Measurements from ENCODE around the gene ASPN. TPM values are rescaled to one million over a fixed set of nuclear protein-coding genes. Genes with fewer than 3 reads are reported as not detected.

Gene ASPN
- total and polyA plus RNA-seq, 4 donors: 6.4 to 11.4 (median 6.9) TPM

DNA sequence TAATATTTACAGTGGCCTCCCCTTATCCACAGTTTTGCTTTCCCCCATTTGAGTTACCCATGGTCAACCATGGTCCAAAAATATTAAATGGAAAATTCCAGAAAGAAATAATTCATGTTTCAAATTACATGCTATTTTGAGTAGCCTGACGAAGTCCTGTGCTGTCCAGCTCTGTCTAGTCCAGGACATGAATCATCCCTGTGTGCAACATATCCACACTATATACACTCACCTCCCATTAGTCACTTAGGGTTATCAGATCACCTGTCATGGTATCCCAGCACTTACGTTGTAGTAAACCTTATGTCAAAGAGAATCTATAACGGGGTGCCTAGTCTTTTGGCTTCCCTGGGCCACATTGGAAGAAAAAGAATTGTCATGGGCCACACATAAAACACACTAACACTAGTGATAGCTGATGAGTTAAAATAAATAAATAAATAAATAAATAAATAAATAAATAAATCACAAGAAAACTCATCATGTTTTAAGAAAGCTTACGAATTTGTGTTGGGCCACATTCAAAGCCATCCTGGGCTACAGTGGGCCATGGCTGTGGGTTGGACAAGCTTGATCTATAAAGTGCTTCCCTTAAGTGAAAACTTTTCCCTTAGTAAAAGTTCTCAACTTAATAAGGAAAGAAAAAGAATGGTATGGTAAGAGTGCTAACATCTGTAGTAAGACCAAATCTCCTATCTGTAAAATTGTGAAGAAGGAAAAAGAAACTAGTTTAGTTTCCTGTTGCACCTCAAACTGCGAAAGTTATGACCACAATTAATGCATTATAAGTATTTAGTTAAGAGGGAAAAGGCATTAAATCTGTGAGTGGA lies 42.2 kb downstream of the ASPN start:
- WGBS: 91% methylated on average over 5 of the region's 5 CpGs

DNA sequence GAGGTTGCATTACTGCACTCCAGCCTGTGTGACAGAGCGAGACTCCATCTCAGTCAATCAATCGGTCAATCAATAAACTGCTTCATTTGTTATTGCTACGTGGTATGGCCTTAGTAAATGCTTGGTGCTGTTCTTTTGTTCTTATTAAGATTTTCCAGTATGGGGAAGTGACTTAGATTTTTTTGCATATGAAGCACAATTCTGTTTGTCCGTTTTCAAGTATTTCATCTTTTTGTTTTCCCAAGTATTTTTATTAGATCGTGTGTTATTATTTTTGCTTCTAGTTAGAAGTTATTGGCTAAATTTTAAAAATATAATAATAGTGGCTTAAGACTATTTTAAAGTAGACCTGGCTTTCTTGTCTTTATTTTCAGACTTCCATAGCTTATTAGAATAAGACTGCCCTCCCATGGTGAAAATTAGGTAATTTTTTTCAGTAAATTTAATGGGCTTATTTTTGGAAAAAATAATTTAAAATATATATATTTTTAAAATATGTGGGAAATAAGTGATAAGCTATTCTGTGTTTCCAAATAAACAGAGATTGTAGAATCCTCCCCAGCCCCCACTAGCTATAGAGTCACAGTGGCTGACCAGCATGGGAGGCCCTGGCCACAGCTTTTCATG lies 43.3 kb downstream of the ASPN start:
- no peaks in the 10 kb centered on the region for H3K27me3 ChIP-seq (ENCODE audit: control insufficient read depth in 4 of 4, insufficient read depth in 4 of 4, low read length in 3 of 4)
- no peak overlapping the region for H3K4me3 ChIP-seq (ENCODE audit: low read depth in 1 of 3, low read length in 3 of 3)
- WGBS: 74% methylated on average over 5 of the region's 5 CpGs
- TF ChIP-seq FOXA2 (IDR thresholded peaks at IDR 0.05) (no peak), SP1 (IDR thresholded peaks at IDR 0.05) (no peak), RAD21 (IDR thresholded peaks at IDR 0.05) (peak; percentile 73 to 74)
- TF ChIP-seq, protein P1, sequence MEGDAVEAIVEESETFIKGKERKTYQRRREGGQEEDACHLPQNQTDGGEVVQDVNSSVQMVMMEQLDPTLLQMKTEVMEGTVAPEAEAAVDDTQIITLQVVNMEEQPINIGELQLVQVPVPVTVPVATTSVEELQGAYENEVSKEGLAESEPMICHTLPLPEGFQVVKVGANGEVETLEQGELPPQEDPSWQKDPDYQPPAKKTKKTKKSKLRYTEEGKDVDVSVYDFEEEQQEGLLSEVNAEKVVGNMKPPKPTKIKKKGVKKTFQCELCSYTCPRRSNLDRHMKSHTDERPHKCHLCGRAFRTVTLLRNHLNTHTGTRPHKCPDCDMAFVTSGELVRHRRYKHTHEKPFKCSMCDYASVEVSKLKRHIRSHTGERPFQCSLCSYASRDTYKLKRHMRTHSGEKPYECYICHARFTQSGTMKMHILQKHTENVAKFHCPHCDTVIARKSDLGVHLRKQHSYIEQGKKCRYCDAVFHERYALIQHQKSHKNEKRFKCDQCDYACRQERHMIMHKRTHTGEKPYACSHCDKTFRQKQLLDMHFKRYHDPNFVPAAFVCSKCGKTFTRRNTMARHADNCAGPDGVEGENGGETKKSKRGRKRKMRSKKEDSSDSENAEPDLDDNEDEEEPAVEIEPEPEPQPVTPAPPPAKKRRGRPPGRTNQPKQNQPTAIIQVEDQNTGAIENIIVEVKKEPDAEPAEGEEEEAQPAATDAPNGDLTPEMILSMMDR (IDR thresholded peaks at IDR 0.05; ENCODE audit: low read depth, low read length, missing input control): peak; percentile 28
- TF ChIP-seq, protein P2, sequence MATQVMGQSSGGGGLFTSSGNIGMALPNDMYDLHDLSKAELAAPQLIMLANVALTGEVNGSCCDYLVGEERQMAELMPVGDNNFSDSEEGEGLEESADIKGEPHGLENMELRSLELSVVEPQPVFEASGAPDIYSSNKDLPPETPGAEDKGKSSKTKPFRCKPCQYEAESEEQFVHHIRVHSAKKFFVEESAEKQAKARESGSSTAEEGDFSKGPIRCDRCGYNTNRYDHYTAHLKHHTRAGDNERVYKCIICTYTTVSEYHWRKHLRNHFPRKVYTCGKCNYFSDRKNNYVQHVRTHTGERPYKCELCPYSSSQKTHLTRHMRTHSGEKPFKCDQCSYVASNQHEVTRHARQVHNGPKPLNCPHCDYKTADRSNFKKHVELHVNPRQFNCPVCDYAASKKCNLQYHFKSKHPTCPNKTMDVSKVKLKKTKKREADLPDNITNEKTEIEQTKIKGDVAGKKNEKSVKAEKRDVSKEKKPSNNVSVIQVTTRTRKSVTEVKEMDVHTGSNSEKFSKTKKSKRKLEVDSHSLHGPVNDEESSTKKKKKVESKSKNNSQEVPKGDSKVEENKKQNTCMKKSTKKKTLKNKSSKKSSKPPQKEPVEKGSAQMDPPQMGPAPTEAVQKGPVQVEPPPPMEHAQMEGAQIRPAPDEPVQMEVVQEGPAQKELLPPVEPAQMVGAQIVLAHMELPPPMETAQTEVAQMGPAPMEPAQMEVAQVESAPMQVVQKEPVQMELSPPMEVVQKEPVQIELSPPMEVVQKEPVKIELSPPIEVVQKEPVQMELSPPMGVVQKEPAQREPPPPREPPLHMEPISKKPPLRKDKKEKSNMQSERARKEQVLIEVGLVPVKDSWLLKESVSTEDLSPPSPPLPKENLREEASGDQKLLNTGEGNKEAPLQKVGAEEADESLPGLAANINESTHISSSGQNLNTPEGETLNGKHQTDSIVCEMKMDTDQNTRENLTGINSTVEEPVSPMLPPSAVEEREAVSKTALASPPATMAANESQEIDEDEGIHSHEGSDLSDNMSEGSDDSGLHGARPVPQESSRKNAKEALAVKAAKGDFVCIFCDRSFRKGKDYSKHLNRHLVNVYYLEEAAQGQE (IDR thresholded peaks at IDR 0.05): no peak
- no peak for DNase-seq (ENCODE audit: low spot score)
- H3K9ac ChIP-seq (ENCODE audit: low read depth in 1 of 2, low read length in 2 of 2): no peak overlapping the region
- H3K27ac ChIP-seq (ENCODE audit: low read depth in 1 of 2, low read length in 2 of 2): no peak overlapping the region
- H3K4me1 ChIP-seq (ENCODE audit: control insufficient read depth in 4 of 4, insufficient read depth in 4 of 4, low read length in 3 of 4): no peaks in the 10 kb centered on the region
- no peaks in the 10 kb centered on the region for H3K9me3 ChIP-seq (ENCODE audit: control insufficient read depth in 4 of 4, low read length in 3 of 4)
- no peaks in the 10 kb centered on the region for H3K36me3 ChIP-seq (ENCODE audit: control insufficient read depth in 4 of 4, insufficient read depth in 3 of 4, low read depth in 1 of 4, low read length in 3 of 4)

More for the DNA sequence above, 42.2 kb downstream of the ASPN start:
- H3K4me3 ChIP-seq (ENCODE audit: low read depth in 1 of 3, low read length in 3 of 3): no peak overlapping the region
- no peak for DNase-seq (ENCODE audit: low spot score)
- H3K9ac ChIP-seq (ENCODE audit: low read depth in 1 of 2, low read length in 2 of 2): no peak overlapping the region
- H3K27ac ChIP-seq (ENCODE audit: low read depth in 1 of 2, low read length in 2 of 2): no peak overlapping the region
- H3K27me3 ChIP-seq (ENCODE audit: control insufficient read depth in 4 of 4, insufficient read depth in 4 of 4, low read length in 3 of 4): no peaks in the 10 kb centered on the region
- no peaks in the 10 kb centered on the region for H3K9me3 ChIP-seq (ENCODE audit: control insufficient read depth in 4 of 4, low read length in 3 of 4)
- TF ChIP-seq SP1 (IDR thresholded peaks at IDR 0.05): no peak
- H3K4me1 ChIP-seq (ENCODE audit: control insufficient read depth in 4 of 4, insufficient read depth in 4 of 4, low read length in 3 of 4): no peaks in the 10 kb centered on the region
- H3K36me3 ChIP-seq (ENCODE audit: control insufficient read depth in 4 of 4, insufficient read depth in 3 of 4, low read depth in 1 of 4, low read length in 3 of 4): no peaks in the 10 kb centered on the region

DNA sequence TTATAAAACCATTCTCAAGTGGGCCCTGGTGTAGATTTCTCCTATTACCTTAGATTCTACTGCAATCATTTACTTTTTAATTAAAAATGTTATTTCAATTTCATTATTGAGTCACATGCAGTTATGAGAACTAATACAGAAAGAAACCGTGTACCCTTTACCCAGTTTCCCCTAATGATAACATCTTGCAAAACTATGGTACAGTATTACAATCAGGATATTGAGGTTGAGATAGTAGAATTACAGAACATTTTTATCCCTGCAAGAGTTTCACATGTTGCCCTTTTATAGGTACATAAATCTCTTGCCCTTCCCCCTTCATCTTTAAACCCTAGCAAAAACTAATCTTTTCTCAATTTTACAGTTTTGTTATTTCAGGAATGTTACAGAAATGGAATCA lies 47.0 kb downstream of the ASPN start:
- Histone ChIP-seq H3K9ac (ENCODE audit: low read depth in 1 of 2, low read length in 2 of 2) (no peak overlapping the region), H3K27ac (ENCODE audit: low read depth in 1 of 2, low read length in 2 of 2) (no peak overlapping the region), H3K36me3 (ENCODE audit: control insufficient read depth in 4 of 4, insufficient read depth in 3 of 4, low read depth in 1 of 4, low read length in 3 of 4) (no peaks in the 10 kb centered on the region), H3K9me3 (ENCODE audit: control insufficient read depth in 4 of 4, low read length in 3 of 4) (no peaks in the 10 kb centered on the region), H3K4me3 (ENCODE audit: low read depth in 1 of 3, low read length in 3 of 3) (no peak overlapping the region), H3K27me3 (ENCODE audit: control insufficient read depth in 4 of 4, insufficient read depth in 4 of 4, low read length in 3 of 4) (no peaks in the 10 kb centered on the region), H3K4me1 (ENCODE audit: control insufficient read depth in 4 of 4, insufficient read depth in 4 of 4, low read length in 3 of 4) (peaks cover 0 to 3% (median under 1%) of the 10 kb centered on the region in 4 donors)
- TF ChIP-seq, protein P3, sequence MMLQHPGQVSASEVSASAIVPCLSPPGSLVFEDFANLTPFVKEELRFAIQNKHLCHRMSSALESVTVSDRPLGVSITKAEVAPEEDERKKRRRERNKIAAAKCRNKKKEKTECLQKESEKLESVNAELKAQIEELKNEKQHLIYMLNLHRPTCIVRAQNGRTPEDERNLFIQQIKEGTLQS (IDR thresholded peaks at IDR 0.05): no peak
- TF ChIP-seq HNF4A (conservative IDR thresholded peaks at IDR 0.05) (no peak), TAF1 (conservative IDR thresholded peaks at IDR 0.05) (no peak), RAD21 (IDR thresholded peaks at IDR 0.05) (no peak), SP1 (IDR thresholded peaks at IDR 0.05) (no peak), NR2F2 (IDR thresholded peaks at IDR 0.05) (no peak), HNF4G (IDR thresholded peaks at IDR 0.05) (no peak), RXRA (IDR thresholded peaks at IDR 0.05) (no peak), YY1 (IDR thresholded peaks at IDR 0.05) (no peak), FOXA2 (IDR thresholded peaks at IDR 0.05) (no peak), EGR1 (IDR thresholded peaks at IDR 0.05; ENCODE audit: low read depth in 2 of 2) (no peak), FOXA1 (IDR thresholded peaks at IDR 0.05) (no peak), JUND (IDR thresholded peaks at IDR 0.05) (no peak)
- TF ChIP-seq, protein P2 (IDR thresholded peaks at IDR 0.05): no peak
- no peak for DNase-seq (ENCODE audit: low spot score)
- 81% methylated on average over 1 of the region's 1 CpG for WGBS

Data from liver (tissue), 9 donors.